Breast epithelium (tissue), 4 donors: ENCODE data around the gene COL26A1. TPM values are rescaled to one million over a fixed set of nuclear protein-coding genes. Genes with fewer than 3 reads are reported as not detected.
"Not testable (repeated sequence)": the region's sequence is repeated elsewhere in the genome, so short reads cannot be mapped to it uniquely, and the experiment has no call there.

Experiments used
- DNase-seq, 2 donors: peaks; one replicate each; pipeline ENCODE4 v3.0.0-alpha.2; 2019; ENCODE audit warnings: low spot score in 2 of 2
- H3K27ac ChIP-seq, 2 donors: fragments of 200-600 bp; sonication (generic) in 1 of 2; one replicate each; pipeline ENCODE4 v1.5.1; 2016 to 2019; ENCODE audit warnings: mild to moderate bottlenecking in 1 of 2
- H3K27me3 ChIP-seq, 2 donors: fragments of 200-600 bp; sonication (generic) in 1 of 2; one replicate each; pipeline versions ENCODE4 v1.5.1 to v1.6.0; 2017 to 2019; ENCODE audit warnings: control low read depth in 1 of 2, mild to moderate bottlenecking in 1 of 2
- H3K36me3 ChIP-seq: fragments of 200-600 bp; one replicate; pipeline ENCODE4 v1.5.1; 2019
- H3K4me1 ChIP-seq, 2 donors: fragments of 200-600 bp; sonication (generic); one replicate each; pipeline ENCODE4 v1.5.1; 2016 to 2019; ENCODE audit warnings: control low read depth in 1 of 2
- H3K4me3 ChIP-seq, 3 donors: fragments of 200-600 bp; sonication (generic); 1 replicate in 2 of 3; 2 replicates in 1 of 3; pipeline ENCODE4 v1.5.1; 2016 to 2019; ENCODE audit warnings: mild to moderate bottlenecking in 3 of 3, moderate library complexity in 2 of 3
- H3K9me3 ChIP-seq, 2 donors: fragments of 200-600 bp; sonication (generic) in 1 of 2; one replicate each; pipeline ENCODE4 v1.5.1; 2016 to 2019; ENCODE audit warnings: control low read depth in 1 of 2
- POLR2A ChIP-seq: fragments of 450-650 bp; IDR thresholded peaks from one replicate; pipeline ENCODE4 v1.6.1; 2016; ENCODE audit warnings: antibody characterized with exemption, mild to moderate bottlenecking, moderate library complexity
- POLR2AphosphoS5 ChIP-seq, 3 donors: sonication (generic); formaldehyde crosslinking; IDR thresholded peaks; one replicate each; pipeline ENCODE4 v1.6.1; 2017; ENCODE audit warnings: antibody characterized with exemption in 3 of 3
- intact Hi-C: fragments of 100-400 bp; cut with DNase I; formaldehyde crosslinking; loops from one replicate; pipeline ENCODE4 v1.15.1; 2023; ENCODE audit warnings: low total_unique reads
- total RNA-seq, 3 donors: library from RNA; depleted of rRNA; stranded (reverse); fragments of >200 nt; gene quantifications; one replicate each; pipeline ENCODE4 v1.1.0, GENCODE V29; 2016
- TF ChIP-seq, protein P1 (sequence below), 3 donors: fragments of 450-650 bp; IDR thresholded peaks; one replicate each; pipeline ENCODE4 v1.5.1; 2016 to 2017; ENCODE audit warnings: antibody characterized with exemption in 3 of 3, mild to moderate bottlenecking in 3 of 3, moderate library complexity in 3 of 3

COL26A1 gene
- total RNA-seq, 3 donors from 2014 or later = not detected

GRCh38 chr7:101487105-101487458, 124.4 kb downstream of the COL26A1 start:
- no peaks in the 10 kb centered on the region for H3K36me3 ChIP-seq
- H3K4me3 ChIP-seq = no peak overlapping the region
- DNase-seq = no peak
- H3K4me1 ChIP-seq = no peaks in the 10 kb centered on the region
- no peaks in the 10 kb centered on the region for H3K9me3 ChIP-seq
- peaks cover 0 to 4% of the 10 kb centered on the region in 2 donors for H3K27me3 ChIP-seq
- intact Hi-C loops = no loop called here
- TF ChIP-seq POLR2A (no peak), POLR2AphosphoS5 (IDR thresholded peaks at IDR 0.05) (no peak)
- TF ChIP-seq, protein P1, sequence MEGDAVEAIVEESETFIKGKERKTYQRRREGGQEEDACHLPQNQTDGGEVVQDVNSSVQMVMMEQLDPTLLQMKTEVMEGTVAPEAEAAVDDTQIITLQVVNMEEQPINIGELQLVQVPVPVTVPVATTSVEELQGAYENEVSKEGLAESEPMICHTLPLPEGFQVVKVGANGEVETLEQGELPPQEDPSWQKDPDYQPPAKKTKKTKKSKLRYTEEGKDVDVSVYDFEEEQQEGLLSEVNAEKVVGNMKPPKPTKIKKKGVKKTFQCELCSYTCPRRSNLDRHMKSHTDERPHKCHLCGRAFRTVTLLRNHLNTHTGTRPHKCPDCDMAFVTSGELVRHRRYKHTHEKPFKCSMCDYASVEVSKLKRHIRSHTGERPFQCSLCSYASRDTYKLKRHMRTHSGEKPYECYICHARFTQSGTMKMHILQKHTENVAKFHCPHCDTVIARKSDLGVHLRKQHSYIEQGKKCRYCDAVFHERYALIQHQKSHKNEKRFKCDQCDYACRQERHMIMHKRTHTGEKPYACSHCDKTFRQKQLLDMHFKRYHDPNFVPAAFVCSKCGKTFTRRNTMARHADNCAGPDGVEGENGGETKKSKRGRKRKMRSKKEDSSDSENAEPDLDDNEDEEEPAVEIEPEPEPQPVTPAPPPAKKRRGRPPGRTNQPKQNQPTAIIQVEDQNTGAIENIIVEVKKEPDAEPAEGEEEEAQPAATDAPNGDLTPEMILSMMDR (IDR thresholded peaks at IDR 0.05) = no peak
- H3K27ac ChIP-seq = no peak overlapping the region

DNA sequence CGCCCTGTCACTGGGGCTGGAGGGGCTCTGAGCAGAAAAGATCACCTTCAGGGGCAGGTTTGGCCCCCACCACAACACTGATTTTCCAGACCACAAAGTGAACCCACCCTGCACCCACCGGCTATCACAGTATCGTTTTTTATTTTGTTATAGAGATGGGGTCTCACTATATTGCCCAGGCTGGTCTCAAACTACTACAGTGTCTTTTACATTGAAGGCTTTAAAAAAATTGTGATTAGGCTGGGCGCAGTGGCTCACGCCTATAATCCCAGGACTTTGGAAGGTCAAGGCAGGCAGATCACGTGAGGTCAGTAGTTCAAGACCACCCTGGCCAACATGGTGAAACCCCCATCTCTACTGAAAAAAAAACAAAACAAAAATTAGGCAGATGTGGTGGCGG, 125.1 kb downstream of the COL26A1 start:
- intact Hi-C loops = no loop called here
- Histone ChIP-seq H3K4me3 (no peak overlapping the region), H3K27me3 (peaks cover 0 to 4% of the 10 kb centered on the region in 2 donors), H3K27ac (no peak overlapping the region), H3K4me1 (no peaks in the 10 kb centered on the region), H3K36me3 (no peaks in the 10 kb centered on the region), H3K9me3 (no peaks in the 10 kb centered on the region)
- no peak for DNase-seq
- no peak for TF ChIP-seq POLR2A
- no peak for TF ChIP-seq POLR2AphosphoS5 (IDR thresholded peaks at IDR 0.05)
- TF ChIP-seq, protein P1 (IDR thresholded peaks at IDR 0.05) = no peak

- no peak for TF ChIP-seq POLR2A
- TF ChIP-seq POLR2AphosphoS5 (IDR thresholded peaks at IDR 0.05) = no peak
- TF ChIP-seq, protein P1 (IDR thresholded peaks at IDR 0.05) = no peak
- Histone ChIP-seq H3K9me3 (no peaks in the 10 kb centered on the region), H3K4me3 (no peak overlapping the region), H3K4me1 (no peaks in the 10 kb centered on the region), H3K27me3 (peaks cover 0 to 4% of the 10 kb centered on the region in 2 donors), H3K36me3 (no peaks in the 10 kb centered on the region), H3K27ac (no peak overlapping the region)
- intact Hi-C loops = no loop called here
- no peak for DNase-seq
These were observed 126.3 kb downstream of the COL26A1 start for GRCh38 chr7:101488826-101489572.

- H3K27ac ChIP-seq, H3K36me3 ChIP-seq: not testable (repeated sequence)
- intact Hi-C loops = loop anchor here (5.0 kb wide), 1 partner anchor 503 kb away; no protein-coding TSS in a partner anchor
These were observed 127.8 kb downstream of the COL26A1 start for GRCh38 chr7:101490439-101490838.

DNA sequence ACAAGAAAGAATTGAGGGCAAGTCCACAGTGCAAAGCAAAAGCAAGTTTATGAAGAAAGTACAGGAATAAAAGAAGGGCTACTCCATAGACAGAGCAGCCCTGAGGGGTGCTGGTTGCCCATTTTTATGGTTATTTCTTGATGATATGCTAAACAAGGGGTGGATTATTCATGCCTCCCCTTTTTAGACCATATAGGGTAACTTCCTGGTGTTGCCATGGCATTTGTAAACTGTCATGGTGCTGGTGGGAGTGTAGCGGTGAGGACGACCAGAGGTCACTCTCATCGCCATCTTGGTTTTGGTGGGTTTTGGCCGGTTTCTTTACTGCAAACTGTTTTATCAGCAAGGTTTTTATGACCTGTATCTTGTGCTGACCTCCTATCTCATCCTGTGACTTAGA, 128.8 kb downstream of the COL26A1 start:
- intact Hi-C loops = loop anchor here (5.0 kb wide), 1 partner anchor 504 kb away; no protein-coding TSS in a partner anchor
- DNase-seq, H3K27ac ChIP-seq, H3K36me3 ChIP-seq, H3K4me3 ChIP-seq, H3K9me3 ChIP-seq, H3K27me3 ChIP-seq, H3K4me1 ChIP-seq: not testable (repeated sequence)

More at GRCh38 chr7:101490439-101490838, 127.8 kb downstream of the COL26A1 start:
- H3K9me3 ChIP-seq, DNase-seq, H3K4me3 ChIP-seq, H3K27me3 ChIP-seq, H3K4me1 ChIP-seq: not testable (repeated sequence)

- Histone ChIP-seq H3K9me3 (no peaks in the 10 kb centered on the region), H3K36me3 (no peaks in the 10 kb centered on the region), H3K4me1 (no peaks in the 10 kb centered on the region), H3K27ac (no peak overlapping the region), H3K27me3 (no peaks in the 10 kb centered on the region), H3K4me3 (no peak overlapping the region)
- intact Hi-C loops = loop anchor here (5.0 kb wide), 1 partner anchor 507 kb away; no protein-coding TSS in a partner anchor
- DNase-seq = no peak
- TF ChIP-seq, protein P1 (IDR thresholded peaks at IDR 0.05) = no peak
- TF ChIP-seq POLR2AphosphoS5 (IDR thresholded peaks at IDR 0.05) (no peak), POLR2A (no peak)
These were observed 132.1 kb downstream of the COL26A1 start for GRCh38 chr7:101494602-101495329.
